Thoracic aorta (tissue), 2 donors: ENCODE data around the gene ZNF300. TPM values are rescaled to one million over a fixed set of nuclear protein-coding genes. Genes with fewer than 3 reads are reported as not detected.

ENCODE experiments used
- ATAC-seq: fragments of 150-250 bp; one replicate; pipeline ENCODE4 v1.8.0; 2017; ENCODE audit warnings: low read depth; ENCODE audit not compliant: insufficient number of reproducible peaks, low FRiP score
- DNase-seq: peaks from one replicate; pipeline ENCODE4 v3.0.0-alpha.2; 2020; ENCODE audit warnings: low spot score
- H3K27ac ChIP-seq, 2 donors: fragments of 200-600 bp; sonication (generic); 1 replicate in 1 of 2; 2 replicates in 1 of 2; pipeline ENCODE4 v1.5.1; 2016; ENCODE audit warnings: mild to moderate bottlenecking in 2 of 2, moderate library complexity in 2 of 2
- H3K27me3 ChIP-seq: fragments of 200-600 bp; sonication (generic); replicated peaks from 2 replicates; pipeline ENCODE4 v1.6.0; 2016; ENCODE audit warnings: mild to moderate bottlenecking; ENCODE audit not compliant: insufficient read depth
- H3K36me3 ChIP-seq: fragments of 200-600 bp; sonication (generic); one replicate; pipeline ENCODE4 v1.5.1; 2016
- H3K4me1 ChIP-seq, 2 donors: fragments of 200-600 bp; sonication (generic); 1 replicate in 1 of 2; 2 replicates in 1 of 2; pipeline versions ENCODE4 v1.5.1 to v1.6.0; 2016; ENCODE audit warnings: low read depth in 2 of 2, mild to moderate bottlenecking in 1 of 2; ENCODE audit not compliant: control insufficient read depth in 1 of 2
- H3K4me3 ChIP-seq: fragments of 200-600 bp; sonication (generic); 2 replicates; pipeline ENCODE4 v1.5.1; 2016; ENCODE audit warnings: mild to moderate bottlenecking
- H3K9me3 ChIP-seq: fragments of 200-600 bp; sonication (generic); 2 replicates; pipeline ENCODE4 v1.5.1; 2016
- total RNA-seq, 2 donors: library from RNA; depleted of rRNA; stranded (reverse); fragments of >200 nt; gene quantifications; one replicate each; pipeline versions ENCODE4 v1.1.0 to v1.2.3, GENCODE V29; 2016
- TF ChIP-seq, protein P1 (sequence below): fragments of 200-600 bp; sonication (generic); IDR thresholded peaks from one replicate; pipeline ENCODE4 v1.5.1; 2019; ENCODE audit warnings: antibody characterized with exemption

ZNF300 gene
- total RNA-seq, 2 donors from 2014 or later, result 3.8 to 8.0 TPM

DNA sequence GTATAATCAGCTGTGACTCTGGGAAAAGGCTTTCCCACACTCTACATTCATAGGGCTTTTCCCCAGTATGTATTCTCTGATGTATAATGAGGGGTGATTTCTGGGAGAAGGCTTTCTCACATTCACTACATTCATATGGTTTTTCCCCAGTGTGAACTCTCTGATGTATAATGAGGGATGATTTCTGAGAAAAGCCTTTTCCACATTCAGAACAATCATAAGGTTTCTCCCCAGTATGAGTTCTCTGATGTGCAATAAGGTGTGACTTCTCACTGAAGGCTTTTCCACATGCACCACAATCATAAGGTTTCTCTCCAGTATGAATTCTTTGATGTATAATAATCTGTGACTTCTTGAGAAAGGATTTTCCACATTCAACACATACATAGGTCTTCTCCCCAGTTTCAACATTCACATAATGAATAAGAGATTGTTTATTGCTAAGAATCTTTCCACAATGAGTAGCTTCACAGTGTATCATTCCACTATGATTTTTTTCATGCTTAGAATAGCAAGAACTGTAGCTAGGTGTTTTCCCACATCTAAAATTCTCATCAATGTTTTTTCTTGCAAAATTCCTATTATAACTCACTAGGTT, 26.7 kb upstream of the ZNF300 start:
- TF ChIP-seq, protein P1, sequence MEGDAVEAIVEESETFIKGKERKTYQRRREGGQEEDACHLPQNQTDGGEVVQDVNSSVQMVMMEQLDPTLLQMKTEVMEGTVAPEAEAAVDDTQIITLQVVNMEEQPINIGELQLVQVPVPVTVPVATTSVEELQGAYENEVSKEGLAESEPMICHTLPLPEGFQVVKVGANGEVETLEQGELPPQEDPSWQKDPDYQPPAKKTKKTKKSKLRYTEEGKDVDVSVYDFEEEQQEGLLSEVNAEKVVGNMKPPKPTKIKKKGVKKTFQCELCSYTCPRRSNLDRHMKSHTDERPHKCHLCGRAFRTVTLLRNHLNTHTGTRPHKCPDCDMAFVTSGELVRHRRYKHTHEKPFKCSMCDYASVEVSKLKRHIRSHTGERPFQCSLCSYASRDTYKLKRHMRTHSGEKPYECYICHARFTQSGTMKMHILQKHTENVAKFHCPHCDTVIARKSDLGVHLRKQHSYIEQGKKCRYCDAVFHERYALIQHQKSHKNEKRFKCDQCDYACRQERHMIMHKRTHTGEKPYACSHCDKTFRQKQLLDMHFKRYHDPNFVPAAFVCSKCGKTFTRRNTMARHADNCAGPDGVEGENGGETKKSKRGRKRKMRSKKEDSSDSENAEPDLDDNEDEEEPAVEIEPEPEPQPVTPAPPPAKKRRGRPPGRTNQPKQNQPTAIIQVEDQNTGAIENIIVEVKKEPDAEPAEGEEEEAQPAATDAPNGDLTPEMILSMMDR, result no peak
- DNase-seq (no peak), ATAC-seq (no peak)
- Histone ChIP-seq H3K4me3 (no peak overlapping the region), H3K27me3 (no peaks in the 10 kb centered on the region), H3K36me3 (peaks cover 20% of the 10 kb centered on the region), H3K4me1 (no peaks in the 10 kb centered on the region), H3K9me3 (peaks cover 94% of the 10 kb centered on the region), H3K27ac (no peak overlapping the region)

DNA sequence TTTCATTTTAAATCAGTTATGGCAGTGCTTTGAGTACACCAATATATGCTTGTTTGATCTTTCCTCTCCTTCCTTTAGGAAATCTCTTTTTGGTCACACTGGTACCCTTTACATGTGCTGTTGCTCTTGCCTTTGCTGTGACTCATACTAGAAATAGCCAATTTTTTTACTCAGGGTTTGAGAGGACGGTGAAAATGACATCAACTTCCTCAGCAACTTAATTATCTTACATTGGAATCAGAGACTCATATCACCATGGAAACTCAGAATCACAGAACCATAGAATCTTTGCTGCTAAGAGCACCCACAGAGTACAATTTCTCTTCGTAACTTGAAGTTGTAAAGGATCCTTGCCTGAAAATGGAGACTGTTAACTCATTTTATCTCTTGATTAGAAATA, 13.8 kb upstream of the ZNF300 start:
- H3K36me3 ChIP-seq, result no peaks in the 10 kb centered on the region
- TF ChIP-seq, protein P1, result no peak
- H3K27me3 ChIP-seq, result no peaks in the 10 kb centered on the region
- H3K27ac ChIP-seq, result no peak overlapping the region
- H3K9me3 ChIP-seq, result peaks cover 49% of the 10 kb centered on the region
- no peaks in the 10 kb centered on the region for H3K4me1 ChIP-seq
- DNase-seq, result no peak
- H3K4me3 ChIP-seq, result no peak overlapping the region
- no peak for ATAC-seq

DNA sequence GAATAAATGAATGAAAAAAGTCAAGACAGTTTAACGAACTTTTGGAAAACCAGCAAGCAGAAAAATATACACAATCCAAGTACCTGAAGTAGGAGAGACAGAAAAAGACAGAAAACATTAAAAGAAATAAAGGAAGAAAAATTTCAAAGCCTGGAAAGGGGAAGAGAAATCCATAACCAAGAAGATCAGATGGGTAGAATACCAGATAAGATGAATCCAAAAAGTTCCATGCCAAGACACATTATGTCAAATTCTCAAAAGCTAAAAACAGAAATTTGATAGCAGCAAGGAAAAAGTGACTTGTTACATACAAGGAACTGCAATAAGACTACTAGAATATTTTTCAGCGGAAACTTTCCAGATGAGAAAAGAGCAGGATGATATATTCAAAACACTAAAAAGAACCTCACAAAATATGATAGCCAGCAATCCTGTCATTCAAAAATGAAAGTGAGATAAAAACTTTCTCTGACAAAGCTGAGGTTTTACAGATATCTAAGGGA, 7.6 kb upstream of the ZNF300 start:
- ATAC-seq (no peak), DNase-seq (no peak)
- Histone ChIP-seq H3K27me3 (no peaks in the 10 kb centered on the region), H3K27ac (no peak overlapping the region), H3K9me3 (peaks cover 49% of the 10 kb centered on the region), H3K36me3 (no peaks in the 10 kb centered on the region), H3K4me3 (no peak overlapping the region), H3K4me1 (no peaks in the 10 kb centered on the region)
- TF ChIP-seq, protein P1, result no peak

- TF ChIP-seq, protein P1, result no peak
- Histone ChIP-seq H3K4me3 (peak overlapping the region; percentile 74), H3K4me1 (peaks cover 0 to 5% of the 10 kb centered on the region in 2 donors), H3K27ac (peak overlapping the region in 1 of 2 donors; percentile 62), H3K9me3 (peaks cover 44% of the 10 kb centered on the region), H3K36me3 (peaks cover 7% of the 10 kb centered on the region), H3K27me3 (no peaks in the 10 kb centered on the region)
- DNase-seq (no peak), ATAC-seq (no peak)
These were observed 518 bp upstream of the ZNF300 start for GRCh38 chr5:150905312-150905683.

- peaks cover 69% of the 10 kb centered on the region for H3K9me3 ChIP-seq
- ATAC-seq (no peak), DNase-seq (no peak)
- no peak overlapping the region for H3K4me3 ChIP-seq
- peaks cover 32% of the 10 kb centered on the region for H3K36me3 ChIP-seq
- peaks cover 0 to 5% of the 10 kb centered on the region in 2 donors for H3K4me1 ChIP-seq
- TF ChIP-seq, protein P1, result no peak
- H3K27me3 ChIP-seq, result no peaks in the 10 kb centered on the region
- H3K27ac ChIP-seq, result no peak overlapping the region
These were observed 3.3 kb downstream of the ZNF300 start for GRCh38 chr5:150901446-150901845.
